Measurements from ENCODE around the gene GSTM1. TPM values are rescaled to one million over a fixed set of nuclear protein-coding genes. Genes with fewer than 3 reads are reported as not detected.

Gene GSTM1
- total and polyA plus RNA-seq, 2 donors (not counting 3 experiments of a cell fraction or from before 2014, with no cell fraction given), result 35.5 TPM; not detected in 1

GRCh38 chr1:109668123-109668775 lies 19.4 kb upstream of the GSTM1 start:
- no peak for DNase-seq (ENCODE audit: low read depth, low spot score)
- H3K27me3 ChIP-seq (ENCODE audit: control insufficient read depth in 2 of 2, insufficient read depth in 2 of 2, low read length in 2 of 2), result no peaks in the 10 kb centered on the region
- no peaks in the 10 kb centered on the region for H3K9me3 ChIP-seq (replicated peaks; ENCODE audit: control insufficient read depth, insufficient read depth, low read length)
- intact Hi-C loops (cut with micrococcal nuclease), result loop anchor here (1.0 to 5.0 kb wide), 2 partner anchors 38 to 94 kb away; partner anchors contain the start of gene EPS8L3
- no peak for FAIRE-seq
- no peak for TF ChIP-seq GATA2 (IDR thresholded peaks at IDR 0.05; ENCODE audit: insufficient read depth, insufficient read length, low read depth, low read length)
- no peak for TF ChIP-seq EZH2 (IDR thresholded peaks at IDR 0.05; ENCODE audit: borderline replicate concordance, low read depth, low read length, severe bottlenecking)
- H3K27ac ChIP-seq (ENCODE audit: insufficient read depth, low read depth, low read length), result no peak overlapping the region
- dilution Hi-C loops (cut with MboI; ENCODE audit: extremely low pct_ligation_motif_present, low sequenced_read_pairs), result no loop called here
- no peak overlapping the region for H3K9ac ChIP-seq (replicated peaks; ENCODE audit: extremely low read depth, insufficient read depth, low read length)
- no peaks in the 10 kb centered on the region for H4K20me1 ChIP-seq (replicated peaks; ENCODE audit: control insufficient read depth, extremely low read depth, insufficient read depth, low read length)
- H3K4me3 ChIP-seq (replicated peaks in 1 of 3; ENCODE audit: insufficient read depth in 1 of 3, low read depth in 1 of 3, low read length in 3 of 3), result peak overlapping the region in 1 of 3 experiments; percentile 33
- ChIA-PET POLR2A (no interaction called here), CTCF (interaction anchor here (0.8 to 3.4 kb wide), 2 partner anchors 28 to 316 kb away, joined by 3 to 20 read pairs; partner anchors contain the start of gene AHCYL1)
- peak overlapping the region; percentile 65 for H2AFZ ChIP-seq (ENCODE audit: low read depth, low read length)
- no peaks in the 10 kb centered on the region for H3K79me2 ChIP-seq (ENCODE audit: control insufficient read depth, insufficient read depth, low read length)
- H3K36me3 ChIP-seq (ENCODE audit: control insufficient read depth in 2 of 2, extremely low read depth in 1 of 2, insufficient read depth in 2 of 2, low read length in 2 of 2), result no peaks in the 10 kb centered on the region
- no peaks in the 10 kb centered on the region for H3K9me1 ChIP-seq (replicated peaks; ENCODE audit: control insufficient read depth, extremely low read depth, insufficient read depth, low read length)
- no TSS peak for BruUV-seq (replicated peaks)
- H3K4me2 ChIP-seq (ENCODE audit: insufficient read depth, low read length), result no peak overlapping the region
- H3K4me1 ChIP-seq (ENCODE audit: control insufficient read depth, extremely low read depth, insufficient read depth, low read length), result peaks cover 5% of the 10 kb centered on the region

DNA sequence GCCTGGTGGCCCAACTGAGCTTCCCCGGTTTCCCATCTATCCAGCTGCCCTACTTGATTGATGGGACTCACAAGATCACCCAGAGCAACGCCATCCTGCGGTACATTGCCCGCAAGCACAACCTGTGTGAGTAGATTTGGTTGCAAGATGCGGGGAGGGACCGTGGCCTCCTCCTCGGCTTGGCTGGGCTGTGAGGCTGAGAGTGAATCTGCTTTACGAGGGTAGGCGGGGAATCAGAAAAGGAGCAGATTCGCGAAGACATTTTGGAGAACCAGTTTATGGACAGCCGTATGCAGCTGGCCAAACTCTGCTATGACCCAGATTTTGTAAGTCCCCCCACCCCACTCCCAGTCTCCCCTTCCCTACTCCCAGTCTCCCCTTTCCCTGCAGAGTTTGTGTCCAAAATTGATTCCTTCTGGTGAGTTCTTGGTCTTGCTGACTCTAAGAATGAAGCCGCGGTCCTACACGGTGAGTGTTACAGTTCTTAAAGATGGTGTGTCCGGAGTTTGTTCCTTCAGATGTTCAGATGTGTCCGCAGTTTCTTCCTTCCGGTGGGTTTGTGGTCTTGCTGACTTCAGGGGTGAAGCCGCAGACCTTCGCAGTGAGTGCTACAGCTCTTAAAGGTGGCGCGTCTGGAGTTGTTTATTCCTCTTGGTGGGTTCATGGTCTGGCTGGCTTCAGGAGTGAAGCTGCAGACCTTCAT lies 18.2 kb upstream of the GSTM1 start:
- dilution Hi-C loops (cut with MboI; ENCODE audit: extremely low pct_ligation_motif_present, low sequenced_read_pairs) (no loop called here), intact Hi-C loops (cut with micrococcal nuclease) (loop anchor here (5.0 kb wide), 1 partner anchor 93 kb away; the partner anchor contains the start of gene EPS8L3)
- Histone ChIP-seq H3K9ac (replicated peaks; ENCODE audit: extremely low read depth, insufficient read depth, low read length) (no peak overlapping the region), H3K27ac (ENCODE audit: insufficient read depth, low read depth, low read length) (no peak overlapping the region), H3K27me3 (ENCODE audit: control insufficient read depth in 2 of 2, insufficient read depth in 2 of 2, low read length in 2 of 2) (no peaks in the 10 kb centered on the region), H3K36me3 (ENCODE audit: control insufficient read depth in 2 of 2, extremely low read depth in 1 of 2, insufficient read depth in 2 of 2, low read length in 2 of 2) (no peaks in the 10 kb centered on the region), H3K9me3 (replicated peaks; ENCODE audit: control insufficient read depth, insufficient read depth, low read length) (no peaks in the 10 kb centered on the region), H3K4me1 (ENCODE audit: control insufficient read depth, extremely low read depth, insufficient read depth, low read length) (peaks cover 5% of the 10 kb centered on the region), H4K20me1 (replicated peaks; ENCODE audit: control insufficient read depth, extremely low read depth, insufficient read depth, low read length) (no peaks in the 10 kb centered on the region), H3K79me2 (ENCODE audit: control insufficient read depth, insufficient read depth, low read length) (no peaks in the 10 kb centered on the region), H3K9me1 (replicated peaks; ENCODE audit: control insufficient read depth, extremely low read depth, insufficient read depth, low read length) (no peaks in the 10 kb centered on the region), H2AFZ (ENCODE audit: low read depth, low read length) (no peak overlapping the region), H3K4me3 (replicated peaks in 1 of 3; ENCODE audit: insufficient read depth in 1 of 3, low read depth in 1 of 3, low read length in 3 of 3) (no peak overlapping the region), H3K4me2 (ENCODE audit: insufficient read depth, low read length) (no peak overlapping the region)
- BruUV-seq (replicated peaks), result no TSS peak
- FAIRE-seq (no peak), DNase-seq (ENCODE audit: low read depth, low spot score) (peak; percentile 0)
- ChIA-PET POLR2A (no interaction called here), CTCF (interaction anchor here (0.7 to 1.0 kb wide), 3 partner anchors 29 to 315 kb away, joined by 3 read pairs; partner anchors contain the start of gene AHCYL1)
- TF ChIP-seq POLR2A (IDR thresholded peaks at IDR 0.05; ENCODE audit: low read depth, low read length), result no peak
- TF ChIP-seq POLR2AphosphoS5 (IDR thresholded peaks at IDR 0.05; ENCODE audit: insufficient read depth, low read depth, low read length), result no peak
- TF ChIP-seq JUN (IDR thresholded peaks at IDR 0.05; ENCODE audit: borderline replicate concordance, insufficient read depth, insufficient read length, low read depth), result no peak
- no peak for TF ChIP-seq GATA2 (IDR thresholded peaks at IDR 0.05; ENCODE audit: insufficient read depth, insufficient read length, low read depth, low read length)
- TF ChIP-seq, protein P1, sequence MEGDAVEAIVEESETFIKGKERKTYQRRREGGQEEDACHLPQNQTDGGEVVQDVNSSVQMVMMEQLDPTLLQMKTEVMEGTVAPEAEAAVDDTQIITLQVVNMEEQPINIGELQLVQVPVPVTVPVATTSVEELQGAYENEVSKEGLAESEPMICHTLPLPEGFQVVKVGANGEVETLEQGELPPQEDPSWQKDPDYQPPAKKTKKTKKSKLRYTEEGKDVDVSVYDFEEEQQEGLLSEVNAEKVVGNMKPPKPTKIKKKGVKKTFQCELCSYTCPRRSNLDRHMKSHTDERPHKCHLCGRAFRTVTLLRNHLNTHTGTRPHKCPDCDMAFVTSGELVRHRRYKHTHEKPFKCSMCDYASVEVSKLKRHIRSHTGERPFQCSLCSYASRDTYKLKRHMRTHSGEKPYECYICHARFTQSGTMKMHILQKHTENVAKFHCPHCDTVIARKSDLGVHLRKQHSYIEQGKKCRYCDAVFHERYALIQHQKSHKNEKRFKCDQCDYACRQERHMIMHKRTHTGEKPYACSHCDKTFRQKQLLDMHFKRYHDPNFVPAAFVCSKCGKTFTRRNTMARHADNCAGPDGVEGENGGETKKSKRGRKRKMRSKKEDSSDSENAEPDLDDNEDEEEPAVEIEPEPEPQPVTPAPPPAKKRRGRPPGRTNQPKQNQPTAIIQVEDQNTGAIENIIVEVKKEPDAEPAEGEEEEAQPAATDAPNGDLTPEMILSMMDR (IDR thresholded peaks at IDR 0.05; ENCODE audit: extremely low read depth in 1 of 2, insufficient read depth in 1 of 2, low read depth in 1 of 2, low read length in 2 of 2), result no peak
- no peak for TF ChIP-seq MAX (IDR thresholded peaks at IDR 0.05; ENCODE audit: insufficient read depth, insufficient read length)
- TF ChIP-seq EZH2 (IDR thresholded peaks at IDR 0.05; ENCODE audit: borderline replicate concordance, low read depth, low read length, severe bottlenecking), result no peak
- TF ChIP-seq MYC (IDR thresholded peaks at IDR 0.05; ENCODE audit: low read depth, low read length), result no peak
- TF ChIP-seq FOS (IDR thresholded peaks at IDR 0.05; ENCODE audit: borderline replicate concordance, insufficient read depth, low read length), result no peak

All from endothelial cell of umbilical vein (primary cell).